Liver (tissue), 9 donors: ENCODE measurements around the gene NBPF1. TPM values are rescaled to one million over a fixed set of nuclear protein-coding genes. Genes with fewer than 3 reads are reported as not detected.

Experiments
- DNase-seq: peaks from one replicate; pipeline ENCODE4 v3.0.0-alpha.2; 2017; ENCODE audit warnings: low spot score
- H3K27ac ChIP-seq, 2 donors: one replicate each; pipeline ENCODE4 v1.7.0; 2013; ENCODE audit warnings: inconsistent platforms in 2 of 2, low read length in 2 of 2, control low read depth in 1 of 2, low read depth in 1 of 2, mild to moderate bottlenecking in 1 of 2
- H3K27me3 ChIP-seq, 4 donors: one replicate each; pipeline versions ENCODE4 v1.6.1 to v1.7.0; 2013; ENCODE audit warnings: low read length in 3 of 4, inconsistent platforms in 1 of 4, mild to moderate bottlenecking in 1 of 4, moderate library complexity in 1 of 4; ENCODE audit not compliant: control insufficient read depth in 4 of 4, insufficient read depth in 4 of 4
- H3K36me3 ChIP-seq, 4 donors: one replicate each; pipeline versions ENCODE4 v1.6.1 to v1.7.0; 2013; ENCODE audit warnings: low read length in 3 of 4, mild to moderate bottlenecking in 3 of 4, low read depth in 1 of 4, moderate library complexity in 1 of 4; ENCODE audit not compliant: control insufficient read depth in 4 of 4, insufficient read depth in 3 of 4
- H3K4me1 ChIP-seq, 4 donors: one replicate each; pipeline versions ENCODE4 v1.6.1 to v1.7.0; 2013; ENCODE audit warnings: low read length in 3 of 4, mild to moderate bottlenecking in 3 of 4, moderate library complexity in 1 of 4; ENCODE audit not compliant: control insufficient read depth in 4 of 4, insufficient read depth in 4 of 4
- H3K4me3 ChIP-seq, 3 donors: one replicate each; pipeline versions ENCODE4 v1.6.1 to v1.7.0; 2013; ENCODE audit warnings: low read length in 3 of 3, control low read depth in 1 of 3, low read depth in 1 of 3, mild to moderate bottlenecking in 1 of 3
- H3K9ac ChIP-seq, 2 donors: one replicate each; pipeline ENCODE4 v1.7.0; 2013; ENCODE audit warnings: low read length in 2 of 2, mild to moderate bottlenecking in 2 of 2, moderate library complexity in 2 of 2, control low read depth in 1 of 2, low read depth in 1 of 2
- H3K9me3 ChIP-seq, 4 donors: one replicate each; pipeline versions ENCODE4 v1.6.1 to v1.7.0; 2013; ENCODE audit warnings: low read length in 3 of 4; ENCODE audit not compliant: control insufficient read depth in 4 of 4
- EGR1 ChIP-seq, 2 donors: IDR thresholded peaks; 2 replicates each; pipeline ENCODE4 v1.6.1; 2016 to 2018; ENCODE audit warnings: antibody characterized with exemption in 2 of 2, low read depth in 2 of 2
- FOXA1 ChIP-seq: IDR thresholded peaks from 2 replicates; pipeline ENCODE4 v1.6.1; 2016; ENCODE audit warnings: antibody characterized with exemption
- FOXA2 ChIP-seq: IDR thresholded peaks from 2 replicates; pipeline ENCODE4 v1.6.1; 2016; ENCODE audit warnings: antibody characterized with exemption
- GABPA ChIP-seq, 2 donors: IDR thresholded peaks in 1 of 2; conservative IDR thresholded peaks in 1 of 2; 2 replicates each; pipeline ENCODE4 v1.6.1; 2016; ENCODE audit warnings: antibody characterized with exemption in 2 of 2, mild to moderate bottlenecking in 1 of 2, moderate library complexity in 1 of 2
- HNF4A ChIP-seq, 2 donors: conservative IDR thresholded peaks; 2 replicates each; pipeline ENCODE4 v1.6.1; 2016; ENCODE audit warnings: antibody characterized with exemption in 2 of 2, mild to moderate bottlenecking in 2 of 2
- HNF4G ChIP-seq: IDR thresholded peaks from 2 replicates; pipeline ENCODE4 v1.6.1; 2016; ENCODE audit warnings: antibody characterized with exemption
- JUND ChIP-seq, 2 donors: IDR thresholded peaks; 2 replicates each; pipeline ENCODE4 v1.6.1; 2016; ENCODE audit warnings: antibody characterized with exemption in 2 of 2
- NR2F2 ChIP-seq: IDR thresholded peaks from 2 replicates; pipeline ENCODE4 v1.6.1; 2016; ENCODE audit warnings: antibody characterized with exemption
- RAD21 ChIP-seq, 2 donors: IDR thresholded peaks; 2 replicates each; pipeline ENCODE4 v1.6.1; 2016; ENCODE audit warnings: antibody characterized with exemption in 2 of 2, mild to moderate bottlenecking in 2 of 2
- REST ChIP-seq: IDR thresholded peaks from 2 replicates; pipeline ENCODE4 v1.6.1; 2016; ENCODE audit warnings: antibody characterized with exemption, mild to moderate bottlenecking
- RXRA ChIP-seq, 2 donors: IDR thresholded peaks; 2 replicates each; pipeline ENCODE4 v1.6.1; 2017 to 2018; ENCODE audit warnings: antibody characterized with exemption in 2 of 2, mild to moderate bottlenecking in 1 of 2
- SP1 ChIP-seq: IDR thresholded peaks from 2 replicates; pipeline ENCODE4 v1.6.1; 2018; ENCODE audit warnings: antibody characterized with exemption, mild to moderate bottlenecking
- TAF1 ChIP-seq: conservative IDR thresholded peaks from 2 replicates; pipeline ENCODE4 v1.6.1; 2016; ENCODE audit warnings: antibody characterized with exemption, mild to moderate bottlenecking
- YY1 ChIP-seq: IDR thresholded peaks from 2 replicates; pipeline ENCODE4 v1.6.1; 2016; ENCODE audit warnings: antibody characterized with exemption, mild to moderate bottlenecking
- ZBTB33 ChIP-seq: IDR thresholded peaks from 2 replicates; pipeline ENCODE4 v1.6.1; 2016; ENCODE audit warnings: antibody characterized with exemption
- WGBS: extraction: QIAGEN DNeasy Blood & Tissue Kit; methylation state at CpG from one replicate; pipeline ENCODE4 v1.1.7; 2013; 5-methylcytosine and 5-hydroxymethylcytosine counted together
- polyA plus RNA-seq, 2 donors: library from polyadenylated mRNA; stranded (reverse) in 1 of 2; unstranded in 1 of 2; fragments of 200-250 nt in 1 of 2; fragments of >200 nt in 1 of 2; fragmentation: Nextera tagmentation in 1 of 2; extraction: Ambion mirVana in 1 of 2; gene quantifications; one replicate each; pipeline versions ENCODE4 v1.2.1 to v1.2.3, GENCODE V29; 2013 to 2015
- total RNA-seq, 2 donors: library from RNA; depleted of rRNA; stranded (reverse); fragments of >200 nt; gene quantifications; one replicate each; pipeline ENCODE4 v1.2.3, GENCODE V29; 2014
- TF ChIP-seq, protein P1 (sequence below): fragments of 150-350 bp; IDR thresholded peaks from 2 replicates; pipeline ENCODE4 v1.5.1; 2017; ENCODE audit warnings: improper control_type of control experiment, low read depth, low read length; ENCODE audit not compliant: missing input control
- TF ChIP-seq, protein P2 (sequence below): IDR thresholded peaks from 2 replicates; pipeline ENCODE4 v1.6.1; 2016; ENCODE audit warnings: antibody characterized with exemption
- TF ChIP-seq, protein P3 (sequence below): IDR thresholded peaks from 2 replicates; pipeline ENCODE4 v1.6.1; 2016; ENCODE audit warnings: antibody characterized with exemption
- donor health status: healthy.
- donor health status: healthy.
- donor health status: healthy.
- donor health status: healthy.
- donor health status: healthy.

Gene NBPF1
- total and polyA plus RNA-seq, 4 donors: 8.0 to 16.4 (median 10.8) TPM

GRCh38 chr1:16618719-16619118, 5.4 kb upstream of the NBPF1 start:
- no peak overlapping the region for H3K9ac ChIP-seq
- H3K27ac ChIP-seq: no peak overlapping the region
- 86% methylated on average over 15 of the region's 15 CpGs for WGBS
- no peak for DNase-seq
- peaks cover 5 to 59% (median 32%) of the 10 kb centered on the region in 4 donors for H3K36me3 ChIP-seq
- H3K9me3 ChIP-seq: no peaks in the 10 kb centered on the region
- H3K4me3 ChIP-seq: no peak overlapping the region
- peaks cover under 1 to 15% (median 14%) of the 10 kb centered on the region in 4 donors for H3K4me1 ChIP-seq
- TF ChIP-seq HNF4A (conservative IDR thresholded peaks at IDR 0.05) (no peak), JUND (IDR thresholded peaks at IDR 0.05) (no peak), FOXA1 (no peak), EGR1 (IDR thresholded peaks at IDR 0.05; ENCODE audit: low read depth in 2 of 2) (no peak), NR2F2 (no peak), HNF4G (no peak), ZBTB33 (no peak)
- TF ChIP-seq, protein P1, sequence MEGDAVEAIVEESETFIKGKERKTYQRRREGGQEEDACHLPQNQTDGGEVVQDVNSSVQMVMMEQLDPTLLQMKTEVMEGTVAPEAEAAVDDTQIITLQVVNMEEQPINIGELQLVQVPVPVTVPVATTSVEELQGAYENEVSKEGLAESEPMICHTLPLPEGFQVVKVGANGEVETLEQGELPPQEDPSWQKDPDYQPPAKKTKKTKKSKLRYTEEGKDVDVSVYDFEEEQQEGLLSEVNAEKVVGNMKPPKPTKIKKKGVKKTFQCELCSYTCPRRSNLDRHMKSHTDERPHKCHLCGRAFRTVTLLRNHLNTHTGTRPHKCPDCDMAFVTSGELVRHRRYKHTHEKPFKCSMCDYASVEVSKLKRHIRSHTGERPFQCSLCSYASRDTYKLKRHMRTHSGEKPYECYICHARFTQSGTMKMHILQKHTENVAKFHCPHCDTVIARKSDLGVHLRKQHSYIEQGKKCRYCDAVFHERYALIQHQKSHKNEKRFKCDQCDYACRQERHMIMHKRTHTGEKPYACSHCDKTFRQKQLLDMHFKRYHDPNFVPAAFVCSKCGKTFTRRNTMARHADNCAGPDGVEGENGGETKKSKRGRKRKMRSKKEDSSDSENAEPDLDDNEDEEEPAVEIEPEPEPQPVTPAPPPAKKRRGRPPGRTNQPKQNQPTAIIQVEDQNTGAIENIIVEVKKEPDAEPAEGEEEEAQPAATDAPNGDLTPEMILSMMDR: no peak
- TF ChIP-seq, protein P2, sequence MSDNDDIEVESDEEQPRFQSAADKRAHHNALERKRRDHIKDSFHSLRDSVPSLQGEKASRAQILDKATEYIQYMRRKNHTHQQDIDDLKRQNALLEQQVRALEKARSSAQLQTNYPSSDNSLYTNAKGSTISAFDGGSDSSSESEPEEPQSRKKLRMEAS: no peak
- no peaks in the 10 kb centered on the region for H3K27me3 ChIP-seq

DNA sequence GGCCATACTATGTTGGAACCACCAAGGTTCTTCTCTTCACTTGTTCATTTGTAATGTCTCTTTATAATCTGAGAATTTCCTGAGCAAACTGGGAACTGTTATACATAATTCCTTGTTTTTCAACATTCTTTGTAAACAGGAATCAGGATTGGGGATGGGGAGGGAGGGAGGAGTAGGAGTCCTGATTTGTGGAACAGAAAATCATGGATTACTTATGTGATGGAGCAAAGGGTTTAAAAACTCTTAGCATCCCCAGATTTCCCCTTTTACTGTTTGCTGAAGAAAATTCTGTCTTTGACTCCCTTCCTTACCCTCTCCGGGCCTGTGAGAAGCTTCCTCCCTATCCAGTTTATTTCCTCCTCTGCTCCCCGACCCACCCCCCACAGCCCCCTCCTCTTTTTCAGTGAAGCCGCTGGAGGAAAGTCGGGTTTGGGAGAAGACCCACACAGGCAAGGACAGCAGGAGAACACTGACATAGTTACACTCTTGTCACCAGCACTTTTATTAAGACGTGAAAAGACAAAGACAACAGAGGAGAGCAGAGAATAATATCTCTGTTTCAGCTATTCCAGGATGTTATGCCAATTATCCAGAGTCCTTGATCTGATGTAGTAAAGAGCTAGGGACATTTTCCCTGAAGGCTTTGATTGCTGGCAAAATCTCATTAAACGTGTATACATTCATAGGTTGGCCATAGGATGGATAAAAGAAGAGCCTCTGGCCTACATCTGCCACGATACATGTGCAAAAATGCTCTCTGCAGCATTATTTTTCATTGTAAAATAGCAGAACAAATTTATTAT, 4.6 kb upstream of the NBPF1 start:
- H3K4me1 ChIP-seq: peaks cover 3 to 12% (median 10%) of the 10 kb centered on the region in 4 donors
- no peak overlapping the region for H3K27ac ChIP-seq
- TF ChIP-seq RXRA (IDR thresholded peaks at IDR 0.05) (no peak), FOXA1 (no peak), HNF4A (conservative IDR thresholded peaks at IDR 0.05) (no peak), HNF4G (no peak), YY1 (no peak), REST (no peak), SP1 (no peak), EGR1 (IDR thresholded peaks at IDR 0.05; ENCODE audit: low read depth in 2 of 2) (no peak), GABPA (IDR thresholded peaks at IDR 0.05 in 1 of 2, conservative IDR thresholded peaks at IDR 0.05 in 1 of 2) (no peak), NR2F2 (no peak), ZBTB33 (no peak), FOXA2 (no peak), RAD21 (IDR thresholded peaks at IDR 0.05) (no peak), TAF1 (no peak)
- TF ChIP-seq, protein P2: no peak
- TF ChIP-seq, protein P1: no peak
- TF ChIP-seq, protein P3, sequence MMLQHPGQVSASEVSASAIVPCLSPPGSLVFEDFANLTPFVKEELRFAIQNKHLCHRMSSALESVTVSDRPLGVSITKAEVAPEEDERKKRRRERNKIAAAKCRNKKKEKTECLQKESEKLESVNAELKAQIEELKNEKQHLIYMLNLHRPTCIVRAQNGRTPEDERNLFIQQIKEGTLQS: no peak
- 79% methylated on average over 7 of the region's 7 CpGs for WGBS
- H3K9me3 ChIP-seq: no peaks in the 10 kb centered on the region
- no peak overlapping the region for H3K4me3 ChIP-seq
- H3K27me3 ChIP-seq: no peaks in the 10 kb centered on the region
- H3K36me3 ChIP-seq: peaks cover 5 to 51% (median 29%) of the 10 kb centered on the region in 4 donors
- H3K9ac ChIP-seq: no peak overlapping the region
- no peak for DNase-seq
